GM12873 (cell line): ENCODE measurements around the gene PNPLA1.

ENCODE experiments used
- CTCF ChIP-seq: IDR thresholded peaks from 2 replicates; pipeline ENCODE4 v1.5.1; 2012; ENCODE audit warnings: low read depth, mild to moderate bottlenecking, moderate library complexity, low read length, control low read depth; ENCODE audit not compliant: insufficient read depth; ENCODE audit errors: missing control alignments

Gene PNPLA1

GRCh38 chr6:36246506-36247268, 23.2 kb upstream of the PNPLA1 start:
- no peak for TF ChIP-seq CTCF

GRCh38 chr6:36247693-36248092, 22.2 kb upstream of the PNPLA1 start:
- TF ChIP-seq CTCF, result no peak

- no peak for TF ChIP-seq CTCF
These were observed 20.9 kb upstream of the PNPLA1 start for GRCh38 chr6:36248980-36249379.

- no peak for TF ChIP-seq CTCF
These were observed 20.3 kb upstream of the PNPLA1 start for GRCh38 chr6:36249536-36249935.

- no peak for TF ChIP-seq CTCF
These were observed 17.9 kb upstream of the PNPLA1 start for GRCh38 chr6:36252005-36252404.

- no peak for TF ChIP-seq CTCF
These were observed 6.4 kb upstream of the PNPLA1 start for GRCh38 chr6:36263390-36264000.

- no peak for TF ChIP-seq CTCF
These were observed 4.1 kb upstream of the PNPLA1 start for GRCh38 chr6:36265744-36266143.
